H1 (cell line): ENCODE results near the gene SLC5A10.

Experiments
- CTCF ChIP-seq, 3 experiments: IDR thresholded peaks; 1 replicate in 2 of 3; 2 replicates in 1 of 3; pipeline versions ENCODE4 v1.5.1 to v1.6.1; 2011; ENCODE audit warnings: low read length in 3 of 3, mild to moderate bottlenecking in 3 of 3, inconsistent platforms in 2 of 3, low read depth in 1 of 3, moderate library complexity in 1 of 3; ENCODE audit not compliant: insufficient read depth in 1 of 3; ENCODE audit errors: control extremely low read depth in 1 of 3
- EP300 ChIP-seq, 2 experiments: IDR thresholded peaks; 1 replicate in 1 of 2; 2 replicates in 1 of 2; pipeline ENCODE4 v1.6.1; 2011 to 2012; ENCODE audit warnings: low read depth in 2 of 2, low read length in 2 of 2, mild to moderate bottlenecking in 2 of 2, borderline replicate concordance in 1 of 2, inconsistent platforms in 1 of 2, moderate library complexity in 1 of 2
- RAD21 ChIP-seq, 2 experiments: IDR thresholded peaks in 1 of 2; conservative IDR thresholded peaks in 1 of 2; 2 replicates each; pipeline ENCODE4 v1.6.1; 2011; ENCODE audit warnings: low read depth in 2 of 2, low read length in 2 of 2, improper control_type of control experiment in 1 of 2, inconsistent platforms in 1 of 2, mild to moderate bottlenecking in 1 of 2, moderate library complexity in 1 of 2
- RFX5 ChIP-seq: IDR thresholded peaks from 2 replicates; pipeline ENCODE4 v1.6.1; 2011; ENCODE audit warnings: low read depth, low read length, improper control_type of control experiment, borderline replicate concordance
- RNF2 ChIP-seq: fragments of 200-900, 300-1000 bp; sonication (generic); IDR thresholded peaks from 2 replicates; pipeline ENCODE4 v1.7.1; 2016; ENCODE audit warnings: borderline replicate concordance, low read depth, mild to moderate bottlenecking, antibody characterized with exemption, low read length; ENCODE audit not compliant: poor library complexity, severe bottlenecking; ENCODE audit errors: missing control alignments

GRCh38 chr17:18920911-18921441, 31.0 kb upstream of the SLC5A10 start:
- no peak for TF ChIP-seq CTCF (IDR thresholded peaks at IDR 0.05; ENCODE audit: control extremely low read depth in 1 of 3, insufficient read depth in 1 of 3, low read depth in 1 of 3, low read length in 3 of 3)
- no peak for TF ChIP-seq RAD21 (IDR thresholded peaks at IDR 0.05 in 1 of 2, conservative IDR thresholded peaks at IDR 0.05 in 1 of 2; ENCODE audit: low read depth in 2 of 2, low read length in 2 of 2)
- TF ChIP-seq RFX5, result no peak
- no peak for TF ChIP-seq RNF2
- no peak for TF ChIP-seq EP300 (IDR thresholded peaks at IDR 0.05; ENCODE audit: borderline replicate concordance in 1 of 2, low read depth in 2 of 2, low read length in 2 of 2)
